SK-N-SH (cell line): ENCODE measurements around the gene KIFC3.

Source experiments
- POLR2AphosphoS5 ChIP-seq: IDR thresholded peaks from 2 replicates; pipeline ENCODE4 v1.6.1; 2012; ENCODE audit warnings: low read depth, low read length
- TF ChIP-seq, protein P1 (sequence below): fragments of 200-600 bp; sonication (generic); IDR thresholded peaks from 2 replicates; pipeline ENCODE4 v1.6.1; 2017; ENCODE audit warnings: antibody characterized with exemption, mild to moderate bottlenecking, moderate library complexity

DNA sequence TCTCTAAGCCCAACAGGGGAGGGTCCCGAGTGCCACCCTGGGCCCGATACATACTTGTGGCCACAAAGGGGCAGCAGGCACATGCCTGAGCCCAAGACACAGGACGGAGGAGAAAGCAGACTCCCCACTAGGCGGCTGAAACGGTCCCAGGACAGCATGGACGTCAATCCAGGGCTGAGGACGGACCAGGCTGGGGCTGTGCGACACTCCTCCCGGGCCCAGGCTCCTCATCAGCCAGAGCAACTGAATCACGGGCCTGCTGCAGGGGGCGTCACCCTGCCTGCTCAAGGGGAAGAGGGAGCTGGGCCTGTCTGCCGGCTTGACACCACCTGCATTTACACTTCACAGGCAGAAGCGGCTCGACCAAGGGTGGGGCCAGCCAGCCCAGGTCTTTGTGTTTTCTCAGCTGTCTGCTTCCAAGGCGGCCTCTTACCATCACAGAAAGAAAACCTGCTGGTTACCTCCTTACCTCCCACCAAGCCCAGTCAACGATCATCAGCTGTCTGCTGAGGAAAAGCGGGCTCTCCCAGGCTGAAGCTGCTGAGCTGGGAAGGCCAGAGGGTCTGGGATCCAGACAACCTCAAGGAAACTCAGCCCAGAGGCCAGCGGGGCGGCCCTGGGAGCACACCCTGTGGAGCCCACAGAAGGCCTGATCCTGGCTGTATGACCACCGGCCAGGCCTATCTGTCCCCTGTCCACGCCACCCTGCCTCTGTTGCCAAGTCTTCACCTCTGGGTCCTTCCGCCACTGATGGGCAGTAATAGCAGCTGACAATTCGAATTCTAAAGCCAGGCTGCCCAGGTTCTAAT is 26.4 kb downstream of the KIFC3 start:
- TF ChIP-seq, protein P1, sequence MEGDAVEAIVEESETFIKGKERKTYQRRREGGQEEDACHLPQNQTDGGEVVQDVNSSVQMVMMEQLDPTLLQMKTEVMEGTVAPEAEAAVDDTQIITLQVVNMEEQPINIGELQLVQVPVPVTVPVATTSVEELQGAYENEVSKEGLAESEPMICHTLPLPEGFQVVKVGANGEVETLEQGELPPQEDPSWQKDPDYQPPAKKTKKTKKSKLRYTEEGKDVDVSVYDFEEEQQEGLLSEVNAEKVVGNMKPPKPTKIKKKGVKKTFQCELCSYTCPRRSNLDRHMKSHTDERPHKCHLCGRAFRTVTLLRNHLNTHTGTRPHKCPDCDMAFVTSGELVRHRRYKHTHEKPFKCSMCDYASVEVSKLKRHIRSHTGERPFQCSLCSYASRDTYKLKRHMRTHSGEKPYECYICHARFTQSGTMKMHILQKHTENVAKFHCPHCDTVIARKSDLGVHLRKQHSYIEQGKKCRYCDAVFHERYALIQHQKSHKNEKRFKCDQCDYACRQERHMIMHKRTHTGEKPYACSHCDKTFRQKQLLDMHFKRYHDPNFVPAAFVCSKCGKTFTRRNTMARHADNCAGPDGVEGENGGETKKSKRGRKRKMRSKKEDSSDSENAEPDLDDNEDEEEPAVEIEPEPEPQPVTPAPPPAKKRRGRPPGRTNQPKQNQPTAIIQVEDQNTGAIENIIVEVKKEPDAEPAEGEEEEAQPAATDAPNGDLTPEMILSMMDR: no peak
- TF ChIP-seq POLR2AphosphoS5: no peak
